ENCODE data around the gene RBM11. TPM values are rescaled to one million over a fixed set of nuclear protein-coding genes. Genes with fewer than 3 reads are reported as not detected.
"Not testable (repeated sequence)": the region's sequence is repeated elsewhere in the genome, so short reads cannot be mapped to it uniquely, and the experiment has no call there.

RBM11 gene
- 1 to 10 TPM in 1 of 10 donors, under 1 TPM in 7, not detected in 2; 0.21 to 1.1 (median 0.43) TPM for total RNA-seq
- polyA plus RNA-seq = under 1 TPM in 1 of 2 donors, not detected in 1; 0.73 TPM
- long read RNA-seq, donor 1 = 0 reads
- long read RNA-seq, donor 2 = 0 reads
- long read RNA-seq, donor 3, partial matches to known transcripts = 0 of 1 reads
- long read RNA-seq, donor 3, other reads (novel, unspliced or antisense) = 0 of 1 reads

GRCh38 chr21:14215971-14216641 is at the start of gene RBM11:
Gene RBM11 (plus strand): TSS chr21:14216157. CDS start chr21:14216187, 30 bp downstream.
- DNase-seq (peak; percentile 29 to 54), ATAC-seq (peak; percentile 68 to 99 (median 92))
- no peak for TF ChIP-seq CTCF (IDR thresholded peaks at IDR 0.05)
- no peaks in the 10 kb centered on the region for H3K9me3 ChIP-seq
- peak within 1 kb of the TSS in 9 of 10 donors; percentile 34 to 63 (median 57) for H3K4me3 ChIP-seq
- peaks cover 0 to 8% (median 0%) of the 10 kb centered on the region in 9 donors for H3K4me1 ChIP-seq
- no peaks in the 10 kb centered on the region for H3K36me3 ChIP-seq
- intact Hi-C loops (cut with DNase I) = no loop called here
- 1 to 2% methylated on average over 55 of the region's 55 CpGs for WGBS, 2 donors
- H3K27me3 ChIP-seq = peaks cover 0 to 34% (median 17%) of the 10 kb centered on the region in 7 donors
- H3K27ac ChIP-seq = no peak within 1 kb of the TSS

- WGBS, 2 donors = 80 to 83% methylated on average over 16 of the region's 16 CpGs
- ATAC-seq; H3K27me3 ChIP-seq; H3K36me3 ChIP-seq; intact Hi-C loops (cut with DNase I); H3K27ac ChIP-seq; H3K9me3 ChIP-seq; H3K4me1 ChIP-seq; DNase-seq; H3K4me3 ChIP-seq: not testable (repeated sequence)
Observed at GRCh38 chr21:14166463-14167223, 49.3 kb upstream of the RBM11 start.

- Histone ChIP-seq H3K4me3 (no peak overlapping the region), H3K36me3 (no peaks in the 10 kb centered on the region), H3K9me3 (peaks cover 0 to 3% (median 0%) of the 10 kb centered on the region in 11 donors), H3K27me3 (peaks cover 0 to 9% (median 0%) of the 10 kb centered on the region in 7 donors), H3K27ac (no peak overlapping the region), H3K4me1 (no peaks in the 10 kb centered on the region)
- intact Hi-C loops (cut with DNase I) = no loop called here
- ATAC-seq = no peak
- no peak for DNase-seq
- no peak for TF ChIP-seq CTCF (IDR thresholded peaks at IDR 0.05)
Observed at GRCh38 chr21:14206222-14206621, 9.7 kb upstream of the RBM11 start.

GRCh38 chr21:14210738-14211137 is 5.2 kb upstream of the RBM11 start, which contains the start of gene LIPI:
Gene LIPI (minus strand): TSS chr21:14210955. CDS start chr21:14210845, 110 bp downstream.
- intact Hi-C loops (cut with DNase I) = no loop called here
- no peak for TF ChIP-seq CTCF (IDR thresholded peaks at IDR 0.05)
- WGBS, 2 donors = 81 to 87% methylated on average over 1 of the region's 1 CpG
- Histone ChIP-seq H3K27ac (no peak within 1 kb of the TSS), H3K4me3 (no peak within 1 kb of the TSS), H3K36me3 (no peaks in the 10 kb centered on the region), H3K27me3 (peaks cover 0 to 26% (median 10%) of the 10 kb centered on the region in 7 donors), H3K4me1 (peaks cover 0 to under 1% (median 0%) of the 10 kb centered on the region in 9 donors), H3K9me3 (no peaks in the 10 kb centered on the region)
- ATAC-seq (no peak), DNase-seq (no peak)

Measured in heart right ventricle (tissue), 16 donors.